Suprapubic skin (tissue), 4 donors: Measurements from ENCODE around the gene MED13L.

Source experiments
- POLR2A ChIP-seq, 2 donors: fragments of 450-650 bp; IDR thresholded peaks; one replicate each; pipeline ENCODE4 v1.6.1; 2017; ENCODE audit warnings: antibody characterized with exemption in 2 of 2, mild to moderate bottlenecking in 2 of 2, moderate library complexity in 2 of 2
- POLR2AphosphoS5 ChIP-seq, 3 donors: sonication (generic); formaldehyde crosslinking; IDR thresholded peaks; one replicate each; pipeline ENCODE4 v1.6.1; 2017; ENCODE audit warnings: antibody characterized with exemption in 3 of 3
- TF ChIP-seq, protein P1 (sequence below), 2 donors: fragments of 200-600 bp in 1 of 2; fragments of 450-650 bp in 1 of 2; sonication (generic) in 1 of 2; IDR thresholded peaks; one replicate each; pipeline ENCODE4 v1.5.1; 2016 to 2019; ENCODE audit warnings: antibody characterized with exemption in 2 of 2, mild to moderate bottlenecking in 1 of 2, moderate library complexity in 1 of 2

DNA sequence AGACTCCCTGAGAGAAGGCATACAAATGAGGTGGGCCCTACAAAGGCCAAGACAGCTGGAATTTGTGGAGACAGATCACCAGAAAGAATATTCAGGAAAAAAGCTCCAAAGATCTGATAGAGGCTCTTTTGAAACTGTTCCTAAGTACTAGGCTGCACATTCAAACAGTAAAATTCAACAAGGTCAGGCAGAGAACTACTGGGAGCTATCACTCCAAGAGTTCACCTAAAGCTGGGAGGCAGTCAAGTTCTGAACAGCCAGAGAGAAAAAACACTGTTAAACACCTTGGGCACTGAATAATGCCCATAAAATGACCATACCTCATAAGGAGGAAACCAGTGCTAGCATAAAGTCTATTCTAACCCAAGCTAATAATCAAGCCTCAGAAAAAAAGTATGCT is 28.6 kb downstream of the MED13L start:
- no peak for TF ChIP-seq POLR2AphosphoS5 (IDR thresholded peaks at IDR 0.05)
- TF ChIP-seq, protein P1, sequence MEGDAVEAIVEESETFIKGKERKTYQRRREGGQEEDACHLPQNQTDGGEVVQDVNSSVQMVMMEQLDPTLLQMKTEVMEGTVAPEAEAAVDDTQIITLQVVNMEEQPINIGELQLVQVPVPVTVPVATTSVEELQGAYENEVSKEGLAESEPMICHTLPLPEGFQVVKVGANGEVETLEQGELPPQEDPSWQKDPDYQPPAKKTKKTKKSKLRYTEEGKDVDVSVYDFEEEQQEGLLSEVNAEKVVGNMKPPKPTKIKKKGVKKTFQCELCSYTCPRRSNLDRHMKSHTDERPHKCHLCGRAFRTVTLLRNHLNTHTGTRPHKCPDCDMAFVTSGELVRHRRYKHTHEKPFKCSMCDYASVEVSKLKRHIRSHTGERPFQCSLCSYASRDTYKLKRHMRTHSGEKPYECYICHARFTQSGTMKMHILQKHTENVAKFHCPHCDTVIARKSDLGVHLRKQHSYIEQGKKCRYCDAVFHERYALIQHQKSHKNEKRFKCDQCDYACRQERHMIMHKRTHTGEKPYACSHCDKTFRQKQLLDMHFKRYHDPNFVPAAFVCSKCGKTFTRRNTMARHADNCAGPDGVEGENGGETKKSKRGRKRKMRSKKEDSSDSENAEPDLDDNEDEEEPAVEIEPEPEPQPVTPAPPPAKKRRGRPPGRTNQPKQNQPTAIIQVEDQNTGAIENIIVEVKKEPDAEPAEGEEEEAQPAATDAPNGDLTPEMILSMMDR (IDR thresholded peaks at IDR 0.05) = no peak
- TF ChIP-seq POLR2A (IDR thresholded peaks at IDR 0.05) = no peak
